ENCODE data around the gene MEGF8. TPM values are rescaled to one million over a fixed set of nuclear protein-coding genes. Genes with fewer than 3 reads are reported as not detected.
A peak's percentile ranks its signal among the peaks of the same experiment; 100 is the strongest.

Gene MEGF8
- total and polyA plus RNA-seq, 2 of the 13 experiments (the other 11 are each of a cell fraction or from before 2014, with no cell fraction given), result 4.0 to 8.8 TPM

DNA sequence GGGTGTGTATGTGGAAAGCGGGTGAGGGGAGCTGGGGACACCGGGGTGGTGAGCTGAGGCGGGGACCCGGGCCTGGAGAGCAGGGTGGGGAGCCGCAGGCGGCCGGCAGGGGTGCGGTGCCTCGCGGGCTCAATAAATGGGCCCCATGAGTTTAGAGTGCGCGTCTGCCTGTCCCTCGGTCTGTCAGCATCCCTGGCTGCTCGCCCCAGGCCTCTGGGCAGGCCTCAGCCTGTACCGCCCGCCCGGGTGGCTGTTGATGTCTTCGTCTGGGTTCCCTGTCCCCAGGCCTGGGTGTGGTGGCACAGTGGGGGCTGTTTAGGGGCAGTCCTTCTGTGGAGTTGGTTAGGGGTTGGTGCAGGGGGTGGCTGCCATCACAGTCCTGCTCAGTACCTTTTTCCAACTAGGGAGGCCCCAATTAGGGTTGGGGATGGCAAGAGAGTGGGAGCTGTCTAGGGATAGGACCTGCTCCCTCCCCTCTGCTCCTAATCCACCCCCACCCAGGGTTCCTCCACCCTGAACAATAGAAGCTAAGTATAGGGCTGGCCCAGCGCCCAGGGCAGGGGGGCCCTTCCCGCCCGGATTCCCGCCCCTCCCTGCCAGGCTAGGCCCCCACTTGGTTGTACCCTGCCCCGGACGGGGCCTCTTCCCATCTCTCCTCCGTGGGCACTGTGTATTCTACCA is 44.1 kb upstream of the MEGF8 start:
- no peaks in the 10 kb centered on the region; a peak in 1 of 5 replicates for H3K27me3 ChIP-seq (ENCODE audit: control insufficient read depth in 1 of 2, insufficient read depth in 2 of 2, low read length in 2 of 2)
- ATAC-seq (peak; percentile 26), DNase-seq (ENCODE audit: low spot score) (peak; percentile 62), FAIRE-seq (peak; percentile 30)
- intact Hi-C loops (cut with micrococcal nuclease; ENCODE audit: unreplicated experiment), result loop anchor here (1.0 kb wide), 1 partner anchor 12 kb away; the partner anchor contains the start of gene CIC
- peak overlapping the region; percentile 70 for H3K27ac ChIP-seq (ENCODE audit: extremely low read length, insufficient read depth, low read length)
- WGBS (ENCODE audit: low lambda C conversion rate), result 0% methylated on average over 6 of the region's 25 CpGs
- peaks cover 11% of the 10 kb centered on the region; the same call in 1 of the 2 replicates for H4K20me1 ChIP-seq (ENCODE audit: insufficient read depth, low read length)
- BruUV-seq (replicated peaks), result no TSS peak
- POLR2A ChIA-PET, result interaction anchor here (0.6 to 7.4 kb wide), 12 partner anchors 11 to 1531 kb away, joined by 3 to 117 read pairs (median 5); partner anchors contain the start of genes ACTMAP, CIC, ERF and GSK3A
- H3K9ac ChIP-seq (ENCODE audit: insufficient read depth, low read depth, low read length), result peak overlapping the region; percentile 73
- no peaks in the 10 kb centered on the region; a peak in 2 of 5 replicates for H3K36me3 ChIP-seq (replicated peaks in 1 of 2; ENCODE audit: control insufficient read depth in 1 of 2, insufficient read depth in 2 of 2, low read length in 2 of 2)
- peaks cover 29% of the 10 kb centered on the region for H3K79me2 ChIP-seq (ENCODE audit: insufficient read depth, low read length)
- peaks cover 68% of the 10 kb centered on the region for H3K4me1 ChIP-seq (ENCODE audit: insufficient read depth, low read length)
- H3K9me3 ChIP-seq (ENCODE audit: low read length), result no peaks in the 10 kb centered on the region
- in situ Hi-C loops (cut with HindIII; ENCODE audit: extremely low pct_ligation_motif_present, low pct_unique_long_range_greater_than_20kb), result no loop called here
- H2AFZ ChIP-seq (ENCODE audit: low read length), result no peak overlapping the region
- peak overlapping the region; percentile 49 to 83 (median 70) for H3K4me3 ChIP-seq (replicated peaks in 1 of 3; ENCODE audit: insufficient read depth in 1 of 3, low read depth in 2 of 3, low read length in 3 of 3)
- H3K4me2 ChIP-seq (ENCODE audit: low read depth, low read length), result peak overlapping the region; percentile 86
- CTCF ChIA-PET (ENCODE audit: low intra/inter-chr PET ratio, low total read pairs), result interaction anchor here (1.2 kb wide), 1 partner anchor 37 kb away, joined by 3 read pairs; no protein-coding TSS in a partner anchor
- TF ChIP-seq ZSCAN9 (CRISPR knock-in tag; IDR thresholded peaks at IDR 0.05; ENCODE audit: borderline replicate concordance) (peak; percentile 27; the same call in 1 of the 2 replicates), ZNF83 (CRISPR knock-in tag; IDR thresholded peaks at IDR 0.05; ENCODE audit: borderline replicate concordance) (no peak), ZNF543 (CRISPR knock-in tag; IDR thresholded peaks at IDR 0.05) (no peak), ELF3 (CRISPR knock-in tag; IDR thresholded peaks at IDR 0.05) (no peak), PRMT3 (CRISPR knock-in tag; IDR thresholded peaks at IDR 0.05; ENCODE audit: borderline replicate concordance, low read depth) (no peak), NCOA1 (CRISPR knock-in tag; IDR thresholded peaks at IDR 0.05) (0 out of 2 replicates have a peak, but pooled peaks have one; percentile 12), SMAD3 (CRISPR knock-in tag; IDR thresholded peaks at IDR 0.05) (no peak), ZKSCAN8 (CRISPR knock-in tag; IDR thresholded peaks at IDR 0.05; ENCODE audit: borderline replicate concordance) (no peak), POLR2G (IDR thresholded peaks at IDR 0.05; ENCODE audit: low read depth, low read length) (peak; percentile 76), ELF1 (CRISPR knock-in tag; IDR thresholded peaks at IDR 0.05) (no peak), ZNF317 (CRISPR knock-in tag; IDR thresholded peaks at IDR 0.05) (no peak), HNRNPLL (IDR thresholded peaks at IDR 0.05; ENCODE audit: low read depth, low read length, poor library complexity, severe bottlenecking) (peak; percentile 38), HOXA9 (CRISPR knock-in tag; IDR thresholded peaks at IDR 0.05; ENCODE audit: borderline replicate concordance) (0 out of 2 replicates have a peak, but pooled peaks have one; percentile 14)
- TF ChIP-seq, protein P1, sequence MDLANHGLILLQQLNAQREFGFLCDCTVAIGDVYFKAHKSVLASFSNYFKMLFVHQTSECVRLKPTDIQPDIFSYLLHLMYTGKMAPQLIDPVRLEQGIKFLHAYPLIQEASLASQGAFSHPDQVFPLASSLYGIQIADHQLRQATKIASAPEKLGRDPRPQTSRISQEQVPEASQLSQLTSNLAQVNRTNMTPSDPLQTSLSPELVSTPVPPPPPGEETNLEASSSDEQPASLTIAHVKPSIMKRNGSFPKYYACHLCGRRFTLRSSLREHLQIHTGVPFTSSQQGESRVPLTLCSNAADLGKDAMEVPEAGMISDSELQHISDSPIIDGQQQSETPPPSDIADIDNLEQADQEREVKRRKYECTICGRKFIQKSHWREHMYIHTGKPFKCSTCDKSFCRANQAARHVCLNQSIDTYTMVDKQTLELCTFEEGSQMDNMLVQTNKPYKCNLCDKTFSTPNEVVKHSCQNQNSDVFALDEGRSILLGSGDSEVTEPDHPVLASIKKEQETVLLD (CRISPR knock-in tag; IDR thresholded peaks at IDR 0.05; ENCODE audit: low read depth), result 0 out of 2 replicates have a peak, but pooled peaks have one; percentile 38
- TF ChIP-seq, protein P2, sequence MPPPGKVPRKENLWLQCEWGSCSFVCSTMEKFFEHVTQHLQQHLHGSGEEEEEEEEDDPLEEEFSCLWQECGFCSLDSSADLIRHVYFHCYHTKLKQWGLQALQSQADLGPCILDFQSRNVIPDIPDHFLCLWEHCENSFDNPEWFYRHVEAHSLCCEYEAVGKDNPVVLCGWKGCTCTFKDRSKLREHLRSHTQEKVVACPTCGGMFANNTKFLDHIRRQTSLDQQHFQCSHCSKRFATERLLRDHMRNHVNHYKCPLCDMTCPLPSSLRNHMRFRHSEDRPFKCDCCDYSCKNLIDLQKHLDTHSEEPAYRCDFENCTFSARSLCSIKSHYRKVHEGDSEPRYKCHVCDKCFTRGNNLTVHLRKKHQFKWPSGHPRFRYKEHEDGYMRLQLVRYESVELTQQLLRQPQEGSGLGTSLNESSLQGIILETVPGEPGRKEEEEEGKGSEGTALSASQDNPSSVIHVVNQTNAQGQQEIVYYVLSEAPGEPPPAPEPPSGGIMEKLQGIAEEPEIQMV (CRISPR knock-in tag; IDR thresholded peaks at IDR 0.05; ENCODE audit: low read depth), result 0 out of 2 replicates have a peak, but pooled peaks have one; percentile 5
- TF ChIP-seq, protein P3, sequence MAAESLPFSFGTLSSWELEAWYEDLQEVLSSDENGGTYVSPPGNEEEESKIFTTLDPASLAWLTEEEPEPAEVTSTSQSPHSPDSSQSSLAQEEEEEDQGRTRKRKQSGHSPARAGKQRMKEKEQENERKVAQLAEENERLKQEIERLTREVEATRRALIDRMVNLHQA (CRISPR knock-in tag; IDR thresholded peaks at IDR 0.05), result no peak
